ENCODE results near the gene PHF24.
"Not testable (repeated sequence)": the region's sequence is repeated elsewhere in the genome, so short reads cannot be mapped to it uniquely, and the experiment has no call there.

PHF24 gene

GRCh38 chr9:34998266-34998665, 40.2 kb downstream of the PHF24 start:
- no peak for DNase-seq

DNA sequence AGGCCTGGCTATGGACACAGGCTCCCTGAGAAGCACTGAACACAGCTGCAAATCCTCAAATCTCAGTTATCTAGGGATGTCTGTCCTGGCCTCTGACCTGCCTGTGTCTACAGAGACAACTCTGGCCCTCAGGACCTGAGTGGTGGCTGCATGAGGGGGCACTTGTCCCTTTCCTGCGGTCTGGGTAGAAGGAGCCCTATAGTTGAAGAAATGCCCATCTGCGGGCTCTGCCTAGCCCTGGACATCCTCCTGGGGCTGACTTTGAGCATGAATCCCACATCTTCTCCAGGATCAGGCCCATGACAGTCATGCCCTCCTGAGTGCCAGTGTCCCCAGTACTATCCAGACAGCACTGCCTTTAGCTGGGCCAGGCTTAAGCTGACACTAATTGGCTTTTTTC, 41.5 kb downstream of the PHF24 start:
- DNase-seq: no peak

- no peak for DNase-seq
Observed at GRCh38 chr9:35000535-35001284, 42.6 kb downstream of the PHF24 start.

DNA sequence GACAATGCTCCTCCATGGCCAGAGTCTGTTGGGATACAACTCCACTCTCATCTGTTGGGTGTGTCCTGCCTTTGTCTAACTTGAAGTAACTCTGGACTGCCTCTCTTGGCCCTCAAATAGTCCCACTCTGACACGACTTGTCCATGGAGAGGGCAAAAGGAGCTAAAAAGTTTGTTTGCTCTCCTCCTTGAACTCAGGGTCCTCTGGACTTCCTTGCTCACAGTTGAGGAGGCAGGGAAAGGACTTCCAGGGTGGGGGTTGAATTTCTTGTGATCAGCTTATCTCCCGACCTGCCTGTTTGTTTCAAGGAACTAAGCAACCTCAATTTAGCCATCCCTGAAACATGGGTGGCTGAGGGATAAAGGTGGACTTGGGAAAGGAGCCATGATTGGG, 43.2 kb downstream of the PHF24 start:
- DNase-seq: no peak

DNA sequence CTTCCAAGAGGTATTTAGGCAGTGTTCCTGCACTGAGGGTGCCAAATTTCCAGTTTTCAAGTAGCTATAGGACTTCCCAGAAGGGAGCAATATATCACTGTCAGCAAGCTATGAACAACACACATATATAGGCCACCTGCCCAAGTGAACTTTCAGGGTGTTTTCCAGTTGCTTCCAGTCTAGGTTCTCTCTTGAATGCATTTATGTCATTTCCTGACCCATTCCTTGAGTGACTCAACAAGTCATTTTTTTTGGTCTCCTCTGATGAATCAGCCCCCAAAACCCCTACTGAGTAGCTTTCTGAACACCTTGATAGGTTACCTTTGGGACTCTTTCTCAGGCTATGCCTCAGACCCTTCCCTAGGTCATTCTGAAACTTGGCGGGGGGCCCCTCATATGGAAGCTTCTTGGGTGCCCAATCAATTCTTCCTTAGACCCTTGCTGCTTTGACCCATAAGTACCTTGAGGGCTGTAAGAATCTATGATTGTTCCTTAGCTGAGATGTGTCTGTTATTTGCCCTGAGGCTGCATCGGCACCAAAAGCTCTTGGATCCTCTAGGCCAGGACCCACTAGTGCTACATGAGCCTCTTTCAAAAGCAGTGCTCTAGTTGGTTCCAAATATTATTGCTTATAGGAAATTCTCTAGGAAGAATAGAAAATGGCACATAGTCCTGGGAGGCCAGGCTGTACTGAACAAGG, 43.9 kb downstream of the PHF24 start:
- no peak for DNase-seq

- no peak for DNase-seq
Observed at GRCh38 chr9:35002623-35003022, 44.5 kb downstream of the PHF24 start.

DNA sequence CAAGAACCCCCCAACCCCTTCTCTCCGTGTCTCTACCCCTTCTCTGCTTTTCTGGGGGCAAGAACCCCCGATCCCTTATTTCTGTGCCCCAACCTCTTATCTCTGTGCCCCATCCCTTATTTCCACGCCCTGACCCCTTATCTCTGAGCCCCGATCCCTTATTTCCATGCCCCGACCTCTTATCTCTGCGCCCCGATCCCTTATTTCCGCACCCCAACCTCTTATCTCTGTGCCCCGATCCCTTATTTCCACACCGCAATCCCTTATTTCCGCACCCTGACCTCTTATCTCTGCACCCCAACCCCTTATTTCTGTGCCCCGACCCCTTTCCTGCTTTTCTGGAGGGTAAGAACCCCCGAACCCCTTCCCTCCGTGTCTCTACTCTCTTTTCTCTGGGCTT, 46.2 kb downstream of the PHF24 start:
- not testable (repeated sequence) for DNase-seq

DNA sequence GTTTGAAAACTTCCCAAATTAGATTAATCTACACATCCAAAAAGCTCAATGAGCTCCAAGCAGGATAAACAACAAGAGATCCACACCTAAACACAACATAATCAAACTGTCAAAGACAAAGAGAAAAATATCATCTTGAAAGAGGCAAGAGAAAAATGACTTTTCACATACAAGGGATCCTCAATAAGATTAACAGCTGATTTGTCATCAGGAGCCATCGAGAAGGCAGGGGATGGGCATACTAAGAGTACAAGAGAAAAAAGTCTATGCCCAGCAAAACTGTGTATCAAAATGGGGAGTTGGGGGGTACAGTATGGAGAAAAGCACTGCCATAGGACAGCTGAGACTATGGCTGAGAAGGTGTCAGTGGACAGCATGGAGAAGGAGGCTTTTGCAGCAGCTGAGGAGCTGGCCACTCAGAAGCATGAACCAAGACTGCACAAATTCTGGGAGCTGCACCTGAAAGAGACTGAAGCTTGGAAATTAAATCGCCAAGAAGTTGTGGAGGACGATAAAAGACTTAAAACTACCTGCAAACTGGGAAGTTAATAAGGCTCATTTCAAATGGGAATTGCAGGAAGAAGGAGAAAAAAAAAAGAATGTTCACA, 52.4 kb downstream of the PHF24 start:
- no peak for DNase-seq

- no peak for DNase-seq
Observed at GRCh38 chr9:35014517-35014916, 56.4 kb downstream of the PHF24 start.

GRCh38 chr9:35023443-35023842, 65.4 kb downstream of the PHF24 start:
- DNase-seq: not testable (repeated sequence)

- DNase-seq: no peak
Observed at GRCh38 chr9:35026671-35027070, 68.6 kb downstream of the PHF24 start.

- no peak for DNase-seq
Observed at GRCh38 chr9:35027374-35027773, 69.3 kb downstream of the PHF24 start.

DNA sequence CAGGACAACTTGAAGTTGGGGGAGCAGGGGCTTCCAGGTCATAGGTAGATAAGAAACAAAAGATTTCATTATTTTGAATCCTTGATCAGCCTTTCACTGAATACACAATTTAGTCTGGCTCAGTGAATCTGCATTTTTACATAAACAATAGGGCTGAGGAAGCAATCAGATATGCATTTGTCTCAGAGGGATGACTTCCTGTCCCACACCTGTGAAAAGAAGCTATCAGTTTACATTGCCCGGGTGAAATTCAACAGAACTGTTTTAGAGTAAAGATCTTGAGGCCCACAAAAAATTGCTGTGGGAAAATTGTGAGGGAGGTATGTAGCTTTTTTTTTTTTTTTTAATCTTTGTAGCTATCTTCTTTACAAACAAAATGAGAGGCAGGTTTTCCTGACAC, 69.8 kb downstream of the PHF24 start:
- no peak for DNase-seq

- no peak for DNase-seq
Observed at GRCh38 chr9:35028341-35028740, 70.3 kb downstream of the PHF24 start.

GRCh38 chr9:35029241-35029640, 71.2 kb downstream of the PHF24 start:
- no peak for DNase-seq

DNA sequence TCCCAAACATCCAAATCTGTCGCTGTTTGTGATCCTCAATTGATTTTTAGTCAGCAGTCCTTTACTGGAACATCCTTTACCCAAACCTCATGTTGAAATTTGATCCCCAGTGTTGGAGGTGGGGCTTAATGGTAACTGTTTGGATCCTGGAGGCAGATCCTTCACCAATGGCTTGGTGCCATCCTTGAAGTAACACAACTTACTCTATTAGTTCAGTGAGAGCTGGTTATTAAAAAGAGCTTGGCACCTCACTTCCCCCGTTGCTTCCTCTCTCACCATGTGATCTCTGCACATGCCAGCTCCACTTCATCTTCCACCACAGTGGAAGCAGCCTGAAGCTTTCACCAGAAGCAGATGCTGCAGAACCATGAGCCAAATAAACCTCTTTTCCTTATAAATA, 71.8 kb downstream of the PHF24 start:
- no peak for DNase-seq

Measured in islet precursor cell (in vitro differentiated cells).